GM13976 (cell line): ENCODE results near the gene PVRIG.
"Not testable (repeated sequence)": the region's sequence is repeated elsewhere in the genome, so short reads cannot be mapped to it uniquely, and the experiment has no call there.

ENCODE experiments used
- DNase-seq: peaks from one replicate; pipeline ENCODE4 v3.0.0; 2012; ENCODE audit warnings: low spot score
- CTCF ChIP-seq: IDR thresholded peaks from 2 replicates; pipeline ENCODE4 v1.5.1; 2012; ENCODE audit warnings: borderline replicate concordance, mild to moderate bottlenecking; ENCODE audit not compliant: insufficient read depth; ENCODE audit errors: extremely low read depth, missing control alignments, control extremely low read depth
- in situ Hi-C: fragments of 300-500 bp; cut with MboI; formaldehyde crosslinking; loops from one replicate; pipeline ENCODE4 v1.12.0; 2022; ENCODE audit warnings: low sequenced_read_pairs, mixed read lengths, inconsistent platforms; ENCODE audit not compliant: unreplicated experiment

PVRIG gene

GRCh38 chr7:100175296-100175935 lies 44.3 kb upstream of the PVRIG start:
- no peak for DNase-seq
- TF ChIP-seq CTCF, result no peak
- in situ Hi-C loops, result no loop called here

- DNase-seq, result no peak
- TF ChIP-seq CTCF, result no peak
- in situ Hi-C loops, result no loop called here
These were observed 43.4 kb upstream of the PVRIG start for GRCh38 chr7:100176096-100177044.

GRCh38 chr7:100177045-100178001 lies 42.4 kb upstream of the PVRIG start, which contains the start of the genes GPC2 and STAG3:
GPC2 (minus strand) TSS chr7:100177381; CDS start chr7:100177199, 182 bp downstream.
STAG3 (plus strand) TSS chr7:100177918; CDS start chr7:100180557, 2,639 bp downstream.
- in situ Hi-C loops, result no loop called here
- no peak for TF ChIP-seq CTCF
- peak; percentile 98 for DNase-seq

GRCh38 chr7:100180084-100180483 lies 39.7 kb upstream of the PVRIG start:
- DNase-seq, in situ Hi-C loops: not testable (repeated sequence)

GRCh38 chr7:100182616-100183015 lies 37.1 kb upstream of the PVRIG start:
- in situ Hi-C loops, DNase-seq: not testable (repeated sequence)

- DNase-seq, in situ Hi-C loops: not testable (repeated sequence)
These were observed 36.7 kb upstream of the PVRIG start for GRCh38 chr7:100183090-100183489.

- in situ Hi-C loops, result no loop called here
- TF ChIP-seq CTCF, result no peak
- DNase-seq, result no peak
These were observed 34.0 kb upstream of the PVRIG start for GRCh38 chr7:100185726-100186125.
